ENCODE results near the gene GPBP1L1. TPM values are rescaled to one million over a fixed set of nuclear protein-coding genes. Genes with fewer than 3 reads are reported as not detected.

GPBP1L1 gene
- polyA plus RNA-seq, 1 donor from 2014 or later: 55.1 TPM

- H3K79me2 ChIP-seq (replicated peaks; ENCODE audit: insufficient read depth, low read length): peaks cover 6% of the 10 kb centered on the region
- H3K4me3 ChIP-seq (ENCODE audit: low read length): no peak overlapping the region
- no peak overlapping the region for H3K4me2 ChIP-seq (ENCODE audit: low read length)
- H3F3A ChIP-seq (ENCODE audit: insufficient read depth, low read length, poor library complexity, severe bottlenecking): no peaks in the 10 kb centered on the region
- H3K9me3 ChIP-seq (ENCODE audit: low read length): no peaks in the 10 kb centered on the region
- no peak overlapping the region for H3K27ac ChIP-seq (ENCODE audit: low read length)
- peaks cover 8% of the 10 kb centered on the region for H3K36me3 ChIP-seq (ENCODE audit: insufficient read depth, low read length)
- no peaks in the 10 kb centered on the region for H3K9me2 ChIP-seq (ENCODE audit: insufficient read depth, low read length)
- H2AFZ ChIP-seq (ENCODE audit: low read depth, low read length): no peak overlapping the region
- no peak overlapping the region for H3K9ac ChIP-seq (ENCODE audit: low read length)
- TF ChIP-seq REST (IDR thresholded peaks at IDR 0.05; ENCODE audit: borderline replicate concordance) (no peak), TAF1 (IDR thresholded peaks at IDR 0.05; ENCODE audit: low read depth) (no peak), POLR2AphosphoS5 (IDR thresholded peaks at IDR 0.05) (no peak), RAD21 (conservative IDR thresholded peaks at IDR 0.05) (no peak), EP300 (conservative IDR thresholded peaks at IDR 0.05; ENCODE audit: poor library complexity, severe bottlenecking) (no peak), MXI1 (conservative IDR thresholded peaks at IDR 0.05; ENCODE audit: poor library complexity, severe bottlenecking) (no peak), SMC3 (conservative IDR thresholded peaks at IDR 0.05; ENCODE audit: poor library complexity) (no peak), EZH2 (IDR thresholded peaks at IDR 0.05; ENCODE audit: borderline replicate concordance, insufficient read depth, low read length, poor library complexity, severe bottlenecking) (no peak)
- TF ChIP-seq, protein P1, sequence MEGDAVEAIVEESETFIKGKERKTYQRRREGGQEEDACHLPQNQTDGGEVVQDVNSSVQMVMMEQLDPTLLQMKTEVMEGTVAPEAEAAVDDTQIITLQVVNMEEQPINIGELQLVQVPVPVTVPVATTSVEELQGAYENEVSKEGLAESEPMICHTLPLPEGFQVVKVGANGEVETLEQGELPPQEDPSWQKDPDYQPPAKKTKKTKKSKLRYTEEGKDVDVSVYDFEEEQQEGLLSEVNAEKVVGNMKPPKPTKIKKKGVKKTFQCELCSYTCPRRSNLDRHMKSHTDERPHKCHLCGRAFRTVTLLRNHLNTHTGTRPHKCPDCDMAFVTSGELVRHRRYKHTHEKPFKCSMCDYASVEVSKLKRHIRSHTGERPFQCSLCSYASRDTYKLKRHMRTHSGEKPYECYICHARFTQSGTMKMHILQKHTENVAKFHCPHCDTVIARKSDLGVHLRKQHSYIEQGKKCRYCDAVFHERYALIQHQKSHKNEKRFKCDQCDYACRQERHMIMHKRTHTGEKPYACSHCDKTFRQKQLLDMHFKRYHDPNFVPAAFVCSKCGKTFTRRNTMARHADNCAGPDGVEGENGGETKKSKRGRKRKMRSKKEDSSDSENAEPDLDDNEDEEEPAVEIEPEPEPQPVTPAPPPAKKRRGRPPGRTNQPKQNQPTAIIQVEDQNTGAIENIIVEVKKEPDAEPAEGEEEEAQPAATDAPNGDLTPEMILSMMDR (IDR thresholded peaks at IDR 0.05; ENCODE audit: poor library complexity, severe bottlenecking): no peak
- no peaks in the 10 kb centered on the region for H4K20me1 ChIP-seq (ENCODE audit: insufficient read depth)
- no peaks in the 10 kb centered on the region for H3K27me3 ChIP-seq (ENCODE audit: insufficient read depth, low read depth, low read length)
Observed at GRCh38 chr1:45608175-45609156, 77.9 kb downstream of the GPBP1L1 start.

DNA sequence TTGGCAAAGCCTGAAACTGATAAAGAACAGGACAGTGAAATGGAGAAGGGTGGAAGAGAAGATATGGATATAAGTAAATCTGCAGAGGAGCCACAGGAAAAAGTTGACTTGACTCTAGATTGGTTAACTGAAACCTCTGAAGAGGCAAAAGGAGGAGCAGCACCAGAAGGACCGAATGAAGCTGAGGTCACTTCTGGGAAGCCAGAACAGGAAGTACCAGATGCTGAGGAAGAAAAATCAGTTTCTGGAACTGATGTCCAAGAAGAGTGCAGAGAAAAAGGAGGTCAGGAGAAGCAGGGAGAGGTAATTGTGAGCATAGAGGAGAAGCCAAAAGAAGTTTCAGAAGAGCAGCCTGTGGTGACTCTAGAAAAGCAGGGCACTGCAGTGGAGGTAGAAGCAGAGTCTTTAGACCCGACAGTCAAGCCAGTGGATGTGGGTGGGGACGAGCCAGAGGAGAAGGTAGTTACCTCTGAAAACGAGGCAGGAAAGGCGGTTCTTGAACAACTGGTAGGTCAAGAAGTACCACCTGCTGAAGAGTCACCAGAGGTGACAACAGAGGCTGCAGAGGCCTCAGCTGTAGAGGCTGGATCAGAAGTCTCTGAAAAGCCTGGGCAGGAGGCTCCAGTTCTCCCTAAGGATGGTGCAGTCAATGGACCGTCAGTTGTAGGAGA, 78.8 kb downstream of the GPBP1L1 start:
- Histone ChIP-seq H3K4me2 (ENCODE audit: low read length) (no peak overlapping the region), H3K79me2 (replicated peaks; ENCODE audit: insufficient read depth, low read length) (peaks cover 6% of the 10 kb centered on the region)

More for the DNA sequence above, 78.8 kb downstream of the GPBP1L1 start:
- Histone ChIP-seq H3K36me3 (ENCODE audit: insufficient read depth, low read length) (peaks cover 8% of the 10 kb centered on the region), H3K9ac (ENCODE audit: low read length) (no peak overlapping the region), H3K9me2 (ENCODE audit: insufficient read depth, low read length) (no peaks in the 10 kb centered on the region), H3F3A (ENCODE audit: insufficient read depth, low read length, poor library complexity, severe bottlenecking) (no peaks in the 10 kb centered on the region), H3K27ac (ENCODE audit: low read length) (no peak overlapping the region), H3K27me3 (ENCODE audit: insufficient read depth, low read depth, low read length) (no peaks in the 10 kb centered on the region), H4K20me1 (ENCODE audit: insufficient read depth) (no peaks in the 10 kb centered on the region), H3K9me3 (ENCODE audit: low read length) (no peaks in the 10 kb centered on the region), H3K4me3 (ENCODE audit: low read length) (no peak overlapping the region), H2AFZ (ENCODE audit: low read depth, low read length) (no peak overlapping the region)
- TF ChIP-seq EP300 (conservative IDR thresholded peaks at IDR 0.05; ENCODE audit: poor library complexity, severe bottlenecking) (no peak), TAF1 (IDR thresholded peaks at IDR 0.05; ENCODE audit: low read depth) (no peak), POLR2AphosphoS5 (IDR thresholded peaks at IDR 0.05) (no peak), MXI1 (conservative IDR thresholded peaks at IDR 0.05; ENCODE audit: poor library complexity, severe bottlenecking) (no peak), REST (IDR thresholded peaks at IDR 0.05; ENCODE audit: borderline replicate concordance) (no peak), SMC3 (conservative IDR thresholded peaks at IDR 0.05; ENCODE audit: poor library complexity) (no peak), EZH2 (IDR thresholded peaks at IDR 0.05; ENCODE audit: borderline replicate concordance, insufficient read depth, low read length, poor library complexity, severe bottlenecking) (no peak), RAD21 (conservative IDR thresholded peaks at IDR 0.05) (no peak)
- TF ChIP-seq, protein P1 (IDR thresholded peaks at IDR 0.05; ENCODE audit: poor library complexity, severe bottlenecking): no peak

Data from neural cell (in vitro differentiated cells).